OCI-LY7 (cell line): ENCODE measurements around the gene CTNNA3. TPM values are rescaled to one million over a fixed set of nuclear protein-coding genes. Genes with fewer than 3 reads are reported as not detected.

Source experiments
- BruUV-seq: library from RNA; stranded (reverse); fragments of 400-500 nt; replicated peaks from 2 replicates; lab custom pipeline; 2021; lab: Mats Ljungman, UMichigan
- CTCF ChIA-PET: fragments of 300-600 bp; sonication (Branson Sonifier 250); formaldehyde crosslinking; loops from one replicate; lab custom pipeline; 2022; ENCODE audit warnings: antibody characterized with exemption; ENCODE audit not compliant: unreplicated experiment; lab: Charles Lee
- POLR2A ChIA-PET: fragments of 300-600 bp; sonication (Branson Sonifier 250); formaldehyde crosslinking; loops from one replicate; lab custom pipeline; 2022; ENCODE audit warnings: antibody characterized with exemption; lab: Charles Lee
- DNase-seq: peaks from one replicate; pipeline ENCODE4 v3.0.0-alpha.2; 2015; ENCODE audit warnings: low spot score
- H2AFZ ChIP-seq: fragments of 200-600 bp; sonication (generic), shearing (Covaris generic); 2 replicates; pipeline ENCODE4 v1.6.1; 2014; ENCODE audit warnings: mild to moderate bottlenecking, antibody characterized with exemption, low read length, moderate library complexity
- H3K27ac ChIP-seq: fragments of 200-600 bp; sonication (generic); 2 replicates; pipeline ENCODE4 v1.5.1; 2014; ENCODE audit warnings: mixed run types, low read depth, mild to moderate bottlenecking, moderate library complexity, low read length, inconsistent platforms; ENCODE audit not compliant: poor library complexity, severe bottlenecking
- H3K36me3 ChIP-seq: fragments of 200-600 bp; sonication (generic); 2 replicates; pipeline ENCODE4 v1.6.1; 2014; ENCODE audit warnings: mild to moderate bottlenecking, antibody characterized with exemption, low read length, moderate library complexity, mixed read lengths; ENCODE audit not compliant: insufficient read depth
- H3K4me1 ChIP-seq: fragments of 200-600 bp; sonication (generic); 2 replicates; pipeline ENCODE4 v1.5.1; 2014; ENCODE audit warnings: mild to moderate bottlenecking, low read length; ENCODE audit not compliant: insufficient read depth, poor library complexity, severe bottlenecking
- H3K4me2 ChIP-seq: fragments of 200-600 bp; sonication (generic); 2 replicates; pipeline ENCODE4 v1.6.1; 2014; ENCODE audit warnings: mild to moderate bottlenecking, low read length
- H3K4me3 ChIP-seq: fragments of 200-600 bp; sonication (generic); 2 replicates; pipeline ENCODE4 v1.5.1; 2014; ENCODE audit warnings: mild to moderate bottlenecking, low read depth, low read length; ENCODE audit not compliant: poor library complexity, severe bottlenecking
- H3K79me2 ChIP-seq: fragments of 200-600 bp; sonication (generic); 2 replicates; pipeline ENCODE4 v1.6.1; 2016; ENCODE audit warnings: low read depth, mild to moderate bottlenecking, low read length, moderate library complexity, mixed read lengths; ENCODE audit not compliant: insufficient read depth
- H3K9me2 ChIP-seq: fragments of 200-600 bp; sonication (generic); 2 replicates; pipeline ENCODE4 v1.6.1; 2016; ENCODE audit warnings: mild to moderate bottlenecking, low read length, mixed read lengths; ENCODE audit not compliant: insufficient read depth
- H3K9me3 ChIP-seq: fragments of 200-600 bp; sonication (generic); 2 replicates; pipeline ENCODE4 v1.6.1; 2014; ENCODE audit warnings: mild to moderate bottlenecking, mixed run types, low read length, mixed read lengths
- H4K20me1 ChIP-seq: fragments of 200-600 bp; sonication (generic); 2 replicates; pipeline ENCODE4 v1.6.1; 2014; ENCODE audit warnings: mild to moderate bottlenecking, antibody characterized with exemption, low read length, moderate library complexity, mixed read lengths; ENCODE audit not compliant: insufficient read depth
- EZH2phosphoT487 ChIP-seq: fragments of 200-600 bp; sonication (generic); IDR thresholded peaks from 2 replicates; pipeline ENCODE4 v1.6.1; 2018; ENCODE audit warnings: low read depth, borderline replicate concordance, mild to moderate bottlenecking, mixed run types, antibody characterized with exemption, low read length, moderate library complexity, mixed read lengths
- intact Hi-C: fragments of 100-400 bp; cut with micrococcal nuclease; formaldehyde crosslinking; loops from one replicate; pipeline ENCODE4 v1.10.0; 2022; ENCODE audit not compliant: unreplicated experiment
- total RNA-seq, 2 experiments: library from RNA; depleted of rRNA in 1 of 2; stranded (reverse); fragments of >200 nt in 1 of 2; shearing (Covaris generic) in 1 of 2; gene quantifications; 2 replicates each; pipeline ENCODE4 v1.2.3, GENCODE V29; 2014 to 2022
- TF ChIP-seq, protein P1 (sequence below): fragments of 200-600 bp; sonication (generic); conservative IDR thresholded peaks from 2 replicates; pipeline ENCODE4 v1.5.1; 2014; ENCODE audit warnings: mild to moderate bottlenecking, antibody characterized with exemption, low read length, moderate library complexity, mixed read lengths

The CTNNA3 gene
- total RNA-seq, 2 experiments from 2014 or later = not detected

DNA sequence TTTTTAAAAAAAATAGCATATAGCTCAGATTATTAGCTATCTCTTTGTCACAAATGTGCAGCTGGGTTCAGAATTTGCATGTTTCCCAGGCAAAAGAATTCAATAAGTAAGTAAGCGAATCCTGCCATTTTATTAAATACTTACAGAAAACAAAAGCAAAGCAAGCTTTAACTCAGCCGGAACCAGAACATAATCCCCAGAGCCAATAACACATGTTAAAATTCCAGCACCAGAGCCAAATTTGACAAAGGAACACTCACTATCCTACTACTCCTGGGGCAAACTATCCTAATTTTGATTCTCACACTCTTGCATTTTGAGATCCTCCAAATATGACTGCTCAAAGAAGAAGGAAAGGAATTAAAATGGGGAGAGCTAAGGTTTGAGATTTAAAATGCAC lies 737.5 kb downstream of the CTNNA3 start:
- ChIA-PET POLR2A (interaction anchor here (0.7 kb wide), 2 partner anchors 71 to 284 kb away, joined by 5 to 6 read pairs; no protein-coding TSS in a partner anchor), CTCF (no interaction called here)
- no peak overlapping the region for H3K4me3 ChIP-seq
- no peak overlapping the region for H2AFZ ChIP-seq
- no peaks in the 10 kb centered on the region for H3K36me3 ChIP-seq
- H4K20me1 ChIP-seq = no peaks in the 10 kb centered on the region
- intact Hi-C loops = no loop called here
- no peak for TF ChIP-seq EZH2phosphoT487
- TF ChIP-seq, protein P1, sequence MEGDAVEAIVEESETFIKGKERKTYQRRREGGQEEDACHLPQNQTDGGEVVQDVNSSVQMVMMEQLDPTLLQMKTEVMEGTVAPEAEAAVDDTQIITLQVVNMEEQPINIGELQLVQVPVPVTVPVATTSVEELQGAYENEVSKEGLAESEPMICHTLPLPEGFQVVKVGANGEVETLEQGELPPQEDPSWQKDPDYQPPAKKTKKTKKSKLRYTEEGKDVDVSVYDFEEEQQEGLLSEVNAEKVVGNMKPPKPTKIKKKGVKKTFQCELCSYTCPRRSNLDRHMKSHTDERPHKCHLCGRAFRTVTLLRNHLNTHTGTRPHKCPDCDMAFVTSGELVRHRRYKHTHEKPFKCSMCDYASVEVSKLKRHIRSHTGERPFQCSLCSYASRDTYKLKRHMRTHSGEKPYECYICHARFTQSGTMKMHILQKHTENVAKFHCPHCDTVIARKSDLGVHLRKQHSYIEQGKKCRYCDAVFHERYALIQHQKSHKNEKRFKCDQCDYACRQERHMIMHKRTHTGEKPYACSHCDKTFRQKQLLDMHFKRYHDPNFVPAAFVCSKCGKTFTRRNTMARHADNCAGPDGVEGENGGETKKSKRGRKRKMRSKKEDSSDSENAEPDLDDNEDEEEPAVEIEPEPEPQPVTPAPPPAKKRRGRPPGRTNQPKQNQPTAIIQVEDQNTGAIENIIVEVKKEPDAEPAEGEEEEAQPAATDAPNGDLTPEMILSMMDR = no peak
- no peak for DNase-seq
- H3K9me2 ChIP-seq = no peaks in the 10 kb centered on the region
- H3K4me2 ChIP-seq = no peak overlapping the region
- H3K79me2 ChIP-seq = no peaks in the 10 kb centered on the region
- no peaks in the 10 kb centered on the region for H3K9me3 ChIP-seq
- no TSS peak for BruUV-seq
- no peaks in the 10 kb centered on the region for H3K4me1 ChIP-seq
- no peak overlapping the region for H3K27ac ChIP-seq

GRCh38 chr10:66951896-66952295 lies 744.1 kb downstream of the CTNNA3 start:
- H2AFZ ChIP-seq = no peak overlapping the region
- H3K9me3 ChIP-seq = no peaks in the 10 kb centered on the region
- H3K4me3 ChIP-seq = no peak overlapping the region
- intact Hi-C loops = no loop called here
- TF ChIP-seq, protein P1 = no peak
- TF ChIP-seq EZH2phosphoT487 = no peak
- H3K36me3 ChIP-seq = no peaks in the 10 kb centered on the region
- BruUV-seq = no TSS peak
- no peaks in the 10 kb centered on the region for H3K79me2 ChIP-seq
- DNase-seq = no peak
- no peak overlapping the region for H3K4me2 ChIP-seq
- ChIA-PET CTCF (no interaction called here), POLR2A (interaction anchor here (0.5 to 1.1 kb wide), 2 partner anchors 98 to 731 kb away, joined by 3 read pairs; no protein-coding TSS in a partner anchor)
- no peak overlapping the region for H3K27ac ChIP-seq
- H4K20me1 ChIP-seq = no peaks in the 10 kb centered on the region
- no peaks in the 10 kb centered on the region for H3K4me1 ChIP-seq
- no peaks in the 10 kb centered on the region for H3K9me2 ChIP-seq

DNA sequence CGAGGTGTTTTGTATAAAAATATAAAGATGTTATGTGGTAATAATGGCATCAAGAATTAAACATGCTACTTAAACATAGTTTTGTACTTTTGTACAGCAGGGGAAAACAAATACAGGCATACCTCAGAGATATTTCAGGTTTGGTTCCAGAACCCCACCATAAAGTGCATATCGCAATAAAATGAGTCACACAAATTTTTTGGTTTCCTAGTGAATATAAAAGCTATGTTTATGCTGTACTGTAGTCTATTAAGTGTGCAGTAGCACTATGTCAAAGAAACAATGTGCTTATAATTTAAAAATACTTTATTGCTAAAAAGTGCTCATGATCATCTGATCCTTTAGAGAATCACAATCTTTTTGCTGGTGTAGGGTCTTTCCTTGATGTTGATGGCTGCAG lies 752.4 kb downstream of the CTNNA3 start:
- TF ChIP-seq EZH2phosphoT487 = no peak
- TF ChIP-seq, protein P1 = no peak
- Histone ChIP-seq H3K9me2 (no peaks in the 10 kb centered on the region), H3K9me3 (no peaks in the 10 kb centered on the region), H3K4me2 (no peak overlapping the region), H3K27ac (no peak overlapping the region), H4K20me1 (no peaks in the 10 kb centered on the region), H3K79me2 (no peaks in the 10 kb centered on the region), H3K36me3 (no peaks in the 10 kb centered on the region), H3K4me3 (no peak overlapping the region), H3K4me1 (no peaks in the 10 kb centered on the region), H2AFZ (no peak overlapping the region)
- POLR2A ChIA-PET = no interaction called here
- intact Hi-C loops = no loop called here
- CTCF ChIA-PET = no interaction called here
- no TSS peak for BruUV-seq
- DNase-seq = no peak
